ENCODE measurements around the gene STOML1.
"Not testable (repeated sequence)": the region's sequence is repeated elsewhere in the genome, so short reads cannot be mapped to it uniquely, and the experiment has no call there.

Gene STOML1

DNA sequence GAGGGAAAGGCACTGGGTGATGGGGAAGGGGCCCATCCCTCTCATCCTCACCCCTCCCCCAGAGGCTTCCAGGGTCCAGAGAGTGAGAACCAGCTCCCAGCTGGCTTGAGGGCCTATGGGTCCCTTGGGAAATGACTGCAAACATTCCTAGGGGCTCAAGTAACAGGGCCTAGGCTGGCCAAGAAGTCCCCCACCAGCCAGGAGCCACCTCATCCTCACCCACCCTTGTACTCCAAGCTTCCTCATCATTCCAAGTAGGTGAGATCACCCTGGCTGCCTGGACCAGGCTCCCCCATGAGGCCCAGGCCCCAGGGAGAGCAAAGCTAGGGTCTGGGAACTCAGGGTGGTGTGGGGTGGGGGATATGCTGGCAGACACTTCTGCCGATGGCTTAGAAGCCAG lies 51.1 kb downstream of the STOML1 start:
- TF ChIP-seq, protein P1, sequence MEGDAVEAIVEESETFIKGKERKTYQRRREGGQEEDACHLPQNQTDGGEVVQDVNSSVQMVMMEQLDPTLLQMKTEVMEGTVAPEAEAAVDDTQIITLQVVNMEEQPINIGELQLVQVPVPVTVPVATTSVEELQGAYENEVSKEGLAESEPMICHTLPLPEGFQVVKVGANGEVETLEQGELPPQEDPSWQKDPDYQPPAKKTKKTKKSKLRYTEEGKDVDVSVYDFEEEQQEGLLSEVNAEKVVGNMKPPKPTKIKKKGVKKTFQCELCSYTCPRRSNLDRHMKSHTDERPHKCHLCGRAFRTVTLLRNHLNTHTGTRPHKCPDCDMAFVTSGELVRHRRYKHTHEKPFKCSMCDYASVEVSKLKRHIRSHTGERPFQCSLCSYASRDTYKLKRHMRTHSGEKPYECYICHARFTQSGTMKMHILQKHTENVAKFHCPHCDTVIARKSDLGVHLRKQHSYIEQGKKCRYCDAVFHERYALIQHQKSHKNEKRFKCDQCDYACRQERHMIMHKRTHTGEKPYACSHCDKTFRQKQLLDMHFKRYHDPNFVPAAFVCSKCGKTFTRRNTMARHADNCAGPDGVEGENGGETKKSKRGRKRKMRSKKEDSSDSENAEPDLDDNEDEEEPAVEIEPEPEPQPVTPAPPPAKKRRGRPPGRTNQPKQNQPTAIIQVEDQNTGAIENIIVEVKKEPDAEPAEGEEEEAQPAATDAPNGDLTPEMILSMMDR (IDR thresholded peaks at IDR 0.05; ENCODE audit: insufficient read depth, low read depth, low read length, missing control alignments), result no peak
- no peak overlapping the region for H3K4me3 ChIP-seq (ENCODE audit: low read length)
- peak; percentile 39 for DNase-seq (ENCODE audit: low read depth)

DNA sequence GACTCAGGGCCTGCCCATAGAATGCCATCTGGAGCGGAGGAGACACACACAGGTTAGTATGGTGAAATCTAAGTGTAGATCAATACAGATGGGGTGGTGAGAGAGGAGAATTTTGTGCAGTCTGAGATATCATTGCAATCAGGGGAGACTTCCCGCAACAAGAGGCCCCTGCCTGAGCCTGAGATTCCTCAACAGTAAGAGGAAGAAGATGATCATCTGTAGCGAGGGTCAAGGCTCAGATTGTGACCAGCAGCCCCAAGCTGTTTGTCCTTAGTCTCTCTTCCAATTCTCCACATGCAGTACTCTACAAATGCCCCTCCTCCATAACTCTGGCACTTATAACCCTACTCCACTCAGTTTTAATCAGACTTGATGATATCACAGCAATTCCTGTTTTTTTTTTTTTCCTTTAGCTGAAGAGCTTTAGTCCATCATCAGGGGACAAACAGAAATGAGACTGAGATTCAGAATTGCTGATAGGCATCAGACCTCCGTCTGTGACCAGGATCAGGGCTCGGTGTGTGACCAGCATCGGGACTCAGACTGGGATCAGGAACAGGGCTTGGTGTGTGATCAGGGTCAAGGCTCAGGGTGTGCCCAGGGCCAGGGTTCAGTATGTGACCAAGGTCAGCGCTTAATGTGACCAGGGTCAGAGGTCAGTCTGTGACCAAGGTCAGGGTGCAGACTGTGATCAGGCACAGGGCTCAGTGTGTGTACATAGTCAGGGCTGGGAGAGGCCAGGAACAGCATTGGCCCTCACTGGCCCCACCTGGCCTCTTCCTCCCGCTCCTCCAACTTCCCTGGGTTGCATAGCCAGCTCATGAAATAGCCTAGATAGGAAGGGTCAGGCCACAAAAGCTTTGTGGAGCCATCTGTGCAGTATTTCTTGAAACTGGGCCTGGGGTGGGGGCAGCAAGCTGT lies 51.8 kb downstream of the STOML1 start:
- TF ChIP-seq, protein P1 (IDR thresholded peaks at IDR 0.05; ENCODE audit: insufficient read depth, low read depth, low read length, missing control alignments), result no peak
- H3K4me3 ChIP-seq (ENCODE audit: low read length), result no peak overlapping the region
- no peak for DNase-seq (ENCODE audit: low read depth)

DNA sequence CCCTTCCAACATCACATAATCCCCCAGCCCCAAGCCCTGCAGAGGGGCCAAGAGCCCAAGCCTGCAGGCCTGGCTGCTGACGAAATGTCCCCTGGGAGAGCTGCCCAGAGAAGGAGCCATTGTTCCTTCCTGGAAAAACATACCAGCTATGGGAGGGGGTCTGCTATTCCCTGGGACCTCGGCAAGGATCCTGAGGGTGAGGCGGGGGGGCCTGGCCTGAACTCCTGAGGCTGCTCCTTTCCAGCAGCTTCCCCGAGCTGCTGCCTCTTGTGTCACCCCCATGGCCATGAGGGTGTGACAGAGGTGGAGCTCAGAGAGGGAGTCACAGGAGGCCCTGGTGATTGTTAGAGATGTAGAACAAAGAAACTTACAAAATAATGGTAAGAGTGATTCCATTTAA lies 53.0 kb downstream of the STOML1 start:
- H3K4me3 ChIP-seq (ENCODE audit: low read length), result no peak overlapping the region
- TF ChIP-seq, protein P1 (IDR thresholded peaks at IDR 0.05; ENCODE audit: insufficient read depth, low read depth, low read length, missing control alignments), result no peak
- DNase-seq (ENCODE audit: low read depth), result no peak

DNA sequence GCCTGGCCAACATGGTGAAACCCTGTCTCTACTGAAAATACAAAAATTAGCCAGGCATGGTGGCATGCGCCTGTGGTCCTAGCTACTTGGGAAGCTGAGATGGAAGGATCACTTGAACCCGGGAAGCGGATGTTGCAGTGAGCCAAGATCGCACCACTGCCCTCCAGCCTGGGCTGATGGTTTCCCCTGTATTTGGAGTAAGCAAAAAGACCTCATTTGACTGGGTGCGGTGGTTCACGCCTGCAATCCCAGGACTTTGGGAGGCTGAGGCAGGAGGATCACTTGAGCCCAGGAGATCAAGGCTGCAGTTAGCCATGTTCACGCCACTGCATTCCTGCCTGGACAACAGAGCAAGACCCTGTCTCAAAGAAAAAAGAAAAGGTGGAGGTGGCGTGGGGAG lies 53.6 kb downstream of the STOML1 start:
- not testable (repeated sequence) for DNase-seq (ENCODE audit: low read depth); H3K4me3 ChIP-seq (ENCODE audit: low read length)

DNA sequence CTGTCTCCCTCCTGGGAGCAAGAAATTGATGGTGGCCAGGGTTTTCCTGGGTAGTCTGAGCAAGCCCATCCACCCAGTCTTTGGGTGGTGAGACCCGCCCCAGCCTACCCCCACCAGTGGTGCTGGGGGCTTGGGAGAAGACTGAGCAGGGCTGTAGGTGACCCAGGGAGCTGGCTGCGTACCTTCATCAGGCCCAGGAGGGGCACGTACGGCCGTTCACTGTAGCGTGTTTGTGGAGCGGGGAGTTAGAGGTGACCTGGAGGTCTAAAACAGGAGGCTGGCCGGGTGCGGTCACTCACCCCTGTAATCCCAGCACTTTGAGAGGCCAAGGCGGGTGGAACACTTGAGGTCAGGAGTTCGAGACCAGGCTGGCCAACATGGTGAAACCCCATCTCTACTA lies 54.4 kb downstream of the STOML1 start:
- TF ChIP-seq, protein P1 (IDR thresholded peaks at IDR 0.05; ENCODE audit: insufficient read depth, low read depth, low read length, missing control alignments), result no peak
- H3K4me3 ChIP-seq (ENCODE audit: low read length), result no peak overlapping the region
- no peak for DNase-seq (ENCODE audit: low read depth)

DNA sequence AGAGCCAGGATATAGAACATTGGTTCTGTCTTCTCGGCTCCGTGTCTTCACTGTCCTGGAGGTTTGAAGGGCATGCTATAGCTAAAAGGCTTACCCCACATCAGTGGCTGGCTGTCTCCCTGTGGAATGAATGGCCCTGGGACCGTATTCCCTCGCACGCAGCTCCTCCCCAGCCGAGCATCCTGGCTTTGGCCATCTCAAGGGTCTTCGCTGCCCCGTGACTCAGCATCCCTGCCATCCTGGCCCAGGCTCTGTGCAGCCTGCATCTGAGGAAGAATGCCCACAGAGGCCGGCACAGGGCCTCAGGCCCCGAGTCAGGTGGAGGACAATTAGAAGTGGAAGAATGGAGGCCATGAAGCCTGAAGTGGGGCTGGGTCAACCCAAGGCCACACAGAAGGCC lies 54.8 kb downstream of the STOML1 start:
- TF ChIP-seq, protein P1 (IDR thresholded peaks at IDR 0.05; ENCODE audit: insufficient read depth, low read depth, low read length, missing control alignments), result no peak

DNA sequence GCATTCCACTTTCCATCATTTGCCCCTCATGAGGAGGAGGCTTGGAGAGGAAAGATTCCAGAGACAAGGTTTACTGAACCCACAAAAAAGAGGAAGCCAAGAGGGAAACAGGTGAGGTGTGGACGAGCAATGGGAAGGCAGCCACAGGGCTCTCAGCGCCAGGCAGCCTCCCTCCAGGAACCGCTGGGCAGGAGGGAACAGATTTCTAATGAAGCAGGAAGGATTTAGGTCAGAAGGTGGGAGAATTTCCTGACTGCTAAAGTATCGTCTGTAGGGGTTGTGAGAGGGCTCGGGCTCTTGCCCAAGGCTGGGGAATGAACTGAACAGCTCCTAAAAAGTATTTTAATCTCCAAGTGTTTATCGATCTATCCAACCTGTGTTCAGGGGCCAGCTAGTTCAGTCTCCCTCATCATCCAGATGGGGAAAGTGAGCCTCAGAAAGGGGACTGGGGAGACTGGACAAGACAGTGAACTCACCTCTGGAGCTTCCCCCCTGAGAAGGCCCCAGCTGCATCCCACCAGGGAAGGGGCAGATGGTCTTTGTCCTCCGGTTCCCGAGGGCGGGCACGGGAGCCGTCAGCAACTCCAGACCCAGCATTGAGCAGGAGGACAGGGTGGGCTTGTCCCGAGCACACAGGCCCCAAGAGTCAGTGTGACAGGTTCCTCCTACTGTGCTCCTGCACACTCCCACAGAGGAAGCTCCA lies 55.4 kb downstream of the STOML1 start:
- TF ChIP-seq, protein P1 (IDR thresholded peaks at IDR 0.05; ENCODE audit: insufficient read depth, low read depth, low read length, missing control alignments), result no peak
- no peak overlapping the region for H3K4me3 ChIP-seq (ENCODE audit: low read length)
- DNase-seq (ENCODE audit: low read depth), result no peak

More for the DNA sequence above, 54.8 kb downstream of the STOML1 start:
- no peak for DNase-seq (ENCODE audit: low read depth)
- H3K4me3 ChIP-seq (ENCODE audit: low read length), result no peak overlapping the region
